HG03108 (cell line): ENCODE measurements around the gene SNX32.
A peak's percentile ranks its signal among the peaks of the same experiment; 100 is the strongest.

Experiments used
- ATAC-seq: cut with Tn5 transposase; IDR thresholded peaks from one replicate; pipeline ENCODE4 v1.9.1; 2021; ENCODE audit warnings: moderate library complexity; ENCODE audit not compliant: unreplicated experiment

The SNX32 gene

GRCh38 chr11:65796726-65797601 lies 36.8 kb upstream of the SNX32 start:
- no peak for ATAC-seq

GRCh38 chr11:65797711-65798110 lies 36.1 kb upstream of the SNX32 start:
- no peak for ATAC-seq

GRCh38 chr11:65798882-65799281 lies 34.9 kb upstream of the SNX32 start:
- ATAC-seq, result no peak

GRCh38 chr11:65801153-65801987 lies 32.4 kb upstream of the SNX32 start:
- no peak for ATAC-seq

GRCh38 chr11:65802841-65803240 lies 30.9 kb upstream of the SNX32 start:
- no peak for ATAC-seq

DNA sequence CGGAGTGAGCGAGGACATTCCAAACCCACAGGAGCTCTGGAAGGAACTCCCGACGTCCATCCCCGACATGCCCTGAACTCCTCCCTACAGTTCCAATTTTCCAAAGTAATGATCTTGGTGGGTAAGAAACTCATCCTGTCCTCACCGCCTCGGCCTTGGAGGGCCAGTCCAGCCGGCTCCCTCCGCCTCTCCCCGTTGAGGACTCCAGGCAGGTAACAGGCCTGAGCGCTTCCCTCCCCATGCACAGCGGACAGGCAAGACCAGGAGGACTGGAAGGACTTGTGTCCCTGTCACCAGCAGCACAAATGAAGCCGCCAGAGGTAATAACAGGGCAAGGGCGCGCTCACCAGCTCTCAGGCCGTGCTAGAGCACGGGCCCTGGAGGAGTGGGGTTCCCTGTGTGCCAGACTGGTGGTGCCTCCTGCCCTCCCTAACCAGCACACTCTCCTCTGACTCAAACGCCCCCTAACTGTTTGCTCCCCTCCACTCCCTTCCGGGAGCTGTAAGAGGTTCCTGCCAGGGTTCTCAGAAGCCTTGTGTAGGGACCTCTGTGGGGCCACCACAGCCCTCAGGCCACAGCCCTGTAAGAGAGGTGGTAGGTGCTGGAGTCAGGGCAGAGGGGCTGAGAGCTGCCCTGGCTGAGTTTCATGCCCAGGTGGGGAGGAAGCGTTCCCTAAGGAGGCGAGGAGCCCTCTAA lies 29.8 kb upstream of the SNX32 start:
- no peak for ATAC-seq

DNA sequence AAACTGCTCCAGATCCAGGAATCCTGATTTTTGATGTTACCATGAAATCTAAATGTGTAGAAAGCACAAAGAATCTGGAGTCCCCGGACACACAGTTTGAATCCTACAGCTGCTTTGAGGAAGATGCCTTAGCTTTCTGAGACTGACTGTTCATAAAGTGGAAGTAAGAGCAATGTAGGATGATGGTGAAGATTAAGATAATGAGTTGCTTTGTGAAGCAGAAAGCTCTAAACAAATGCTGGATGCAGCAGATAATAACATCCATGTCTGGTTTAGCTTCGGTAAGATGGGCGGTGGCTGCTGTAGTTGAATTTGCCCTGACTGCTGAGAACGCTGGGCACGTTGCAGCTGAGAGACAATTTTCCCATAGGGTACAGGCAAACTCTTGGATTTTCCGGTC lies 26.8 kb upstream of the SNX32 start:
- no peak for ATAC-seq

DNA sequence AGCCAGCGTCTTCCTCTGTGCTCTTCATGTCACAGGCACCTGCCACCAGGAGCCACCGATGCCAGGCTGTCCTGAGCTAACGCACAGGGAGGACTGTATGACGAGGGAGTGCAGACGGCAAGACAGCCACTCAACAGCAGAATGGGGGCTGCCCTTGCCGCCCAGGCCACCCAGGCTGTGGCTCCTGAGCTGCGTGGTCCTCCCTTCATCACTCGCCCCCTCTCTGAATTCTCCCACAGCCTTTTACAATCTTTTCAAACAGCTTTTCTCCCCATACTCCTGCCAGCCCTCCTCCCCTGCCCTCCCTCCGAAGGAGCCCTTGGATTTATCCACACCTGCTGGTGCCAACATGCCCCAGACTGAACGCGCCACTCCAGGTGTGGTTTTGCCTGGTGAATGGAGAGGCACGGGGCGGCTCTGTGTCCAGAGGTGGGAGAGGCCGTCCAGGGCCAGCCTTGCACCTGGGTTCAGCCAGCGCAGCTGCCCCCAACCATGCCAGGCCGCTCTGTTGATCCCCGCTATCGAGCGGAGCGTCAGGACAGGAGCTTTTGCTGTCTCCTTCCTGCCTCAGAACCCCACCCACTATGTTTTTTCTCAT lies 24.9 kb upstream of the SNX32 start:
- ATAC-seq, result no peak

GRCh38 chr11:65809496-65809895 lies 24.3 kb upstream of the SNX32 start:
- ATAC-seq, result no peak

DNA sequence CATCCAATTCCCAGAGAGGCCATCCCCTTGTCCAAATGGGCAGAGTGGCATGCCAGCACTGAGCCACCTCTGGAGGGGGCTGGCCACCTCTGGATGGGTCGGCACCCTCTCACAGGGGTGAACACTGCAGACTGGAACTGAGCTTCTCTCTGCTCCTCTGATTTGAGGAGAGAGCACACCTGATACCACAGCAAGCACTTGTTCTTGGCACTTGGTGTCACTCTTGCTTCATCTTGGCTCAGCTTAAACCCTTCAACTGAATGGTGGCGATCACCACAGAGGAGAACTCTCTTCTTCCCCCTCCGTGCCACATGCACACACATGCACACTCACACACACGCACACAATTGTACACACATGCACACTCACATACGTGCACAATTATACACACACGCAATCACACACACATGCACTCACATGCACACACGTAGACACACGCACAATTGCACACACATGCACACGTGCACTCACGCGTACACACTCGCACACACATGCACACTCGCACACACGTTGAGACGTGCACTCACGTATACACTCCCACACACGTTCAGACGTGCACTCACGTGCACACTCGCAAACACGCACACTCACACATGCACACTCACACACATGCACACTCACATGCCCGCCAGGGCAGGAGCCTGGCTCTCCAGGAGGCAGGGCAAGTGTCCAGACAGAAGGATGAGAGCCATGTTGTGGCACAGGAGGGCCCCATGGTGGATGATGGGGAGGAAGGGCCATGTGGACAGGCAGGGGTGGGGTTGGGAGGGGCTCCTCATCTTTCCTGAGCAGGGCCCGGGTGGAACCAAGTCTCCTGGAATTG lies 23.5 kb upstream of the SNX32 start:
- no peak for ATAC-seq

DNA sequence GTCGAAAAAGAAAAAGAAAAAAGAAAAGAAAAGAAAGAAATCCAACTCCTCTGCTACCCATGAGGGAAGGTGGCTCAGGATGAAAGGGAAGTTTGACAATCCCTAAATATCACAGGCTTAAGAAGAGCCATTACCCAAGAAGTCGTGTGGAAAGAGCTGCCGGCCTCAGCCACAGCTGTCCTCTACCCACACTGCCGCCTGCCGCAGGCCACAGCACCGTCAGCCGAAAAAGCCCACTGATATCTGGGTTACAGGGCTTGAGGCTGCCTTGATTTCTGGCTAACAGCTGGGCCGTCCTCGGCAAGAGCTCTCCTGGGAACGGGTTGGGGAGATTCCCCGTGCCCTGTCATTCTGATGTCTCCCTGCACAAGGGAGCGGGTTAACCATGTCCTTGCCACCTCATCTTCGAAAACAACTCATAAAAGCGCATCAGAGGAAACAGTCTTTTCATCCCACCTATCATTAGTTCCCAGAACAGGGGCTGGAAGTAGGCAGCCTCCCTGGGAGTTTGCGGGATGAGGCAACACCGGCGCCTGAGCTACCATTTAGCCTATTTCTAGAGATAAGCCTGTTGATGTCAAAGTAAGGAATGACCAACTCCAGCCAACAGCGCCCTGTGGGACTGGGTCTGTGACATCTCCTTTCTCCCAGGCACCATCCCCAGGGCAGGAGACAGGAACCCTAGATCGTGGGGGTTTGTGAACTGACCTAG lies 21.8 kb upstream of the SNX32 start:
- ATAC-seq, result no peak

GRCh38 chr11:65814131-65814985 lies 19.4 kb upstream of the SNX32 start:
- no peak for ATAC-seq

DNA sequence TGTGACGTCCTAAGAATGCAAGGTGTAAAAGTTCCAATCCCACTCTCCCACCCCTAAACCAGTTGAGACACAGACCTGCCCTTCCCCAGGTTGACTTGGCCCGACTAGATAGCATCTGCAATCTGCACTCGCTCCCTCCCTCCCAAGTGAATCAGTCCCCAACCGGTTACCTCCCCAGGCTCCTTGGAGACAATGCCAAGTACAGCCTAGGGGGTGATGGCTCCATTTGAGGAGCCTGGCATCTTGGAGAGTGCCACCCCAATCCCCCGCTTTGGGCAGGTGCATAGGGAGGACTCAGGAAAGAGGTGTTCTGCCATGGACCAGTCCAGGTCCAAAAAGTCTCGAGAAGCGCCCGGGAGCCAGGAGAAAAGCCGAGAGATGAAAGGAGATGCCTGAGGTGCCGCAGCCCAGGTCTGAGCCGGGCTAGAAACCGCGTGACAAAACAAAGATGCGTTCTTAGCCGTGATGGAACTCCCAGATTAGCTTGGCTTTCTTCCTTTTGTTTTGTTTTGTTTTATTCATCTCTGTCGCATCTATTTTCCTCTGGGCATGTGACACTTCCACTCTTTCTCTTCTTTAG lies 18.7 kb upstream of the SNX32 start:
- no peak for ATAC-seq

DNA sequence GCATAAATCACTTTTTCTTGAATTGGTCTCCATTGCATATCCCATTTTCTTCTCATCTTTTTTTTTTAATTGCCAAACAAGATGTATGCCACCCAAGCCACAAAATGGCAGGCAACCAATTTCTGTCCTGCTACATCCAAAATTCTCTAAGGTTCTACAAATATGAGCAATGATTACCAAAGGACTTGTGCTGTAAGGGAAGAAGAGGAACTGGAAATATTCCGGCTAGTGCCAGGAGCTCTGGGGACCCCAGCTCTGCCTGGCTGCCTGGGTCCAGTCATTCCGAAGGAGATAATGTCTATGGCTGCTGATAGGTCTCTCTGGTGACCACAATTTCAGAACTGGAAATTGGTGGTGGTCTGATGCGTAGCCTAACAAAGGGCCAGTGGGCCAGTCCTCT lies 17.1 kb upstream of the SNX32 start:
- no peak for ATAC-seq

DNA sequence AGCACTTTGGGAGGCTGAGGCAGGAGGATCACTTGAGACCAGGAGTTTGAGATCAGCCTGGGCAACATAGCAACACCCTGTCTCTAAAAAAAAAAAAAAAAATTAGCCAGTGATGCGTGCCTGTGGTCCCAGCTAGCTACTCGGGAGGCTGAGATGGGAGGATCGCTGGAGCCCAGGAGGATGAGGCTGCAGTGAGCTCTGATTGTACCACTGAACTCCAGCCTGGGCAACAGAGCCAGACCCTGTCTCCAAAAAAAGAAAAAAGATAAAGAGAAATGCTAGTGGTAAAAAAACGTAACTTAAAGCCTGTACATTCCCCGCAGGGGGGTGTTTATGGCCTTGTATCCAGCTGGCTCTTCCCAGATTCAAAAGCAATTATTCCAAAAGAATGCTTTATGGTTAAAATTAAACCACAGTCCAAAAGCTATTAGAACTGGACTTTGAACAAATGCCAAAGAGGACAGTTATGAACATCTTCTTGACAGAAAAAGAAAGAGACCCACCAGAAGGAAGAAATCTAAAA lies 16.4 kb upstream of the SNX32 start:
- no peak for ATAC-seq

DNA sequence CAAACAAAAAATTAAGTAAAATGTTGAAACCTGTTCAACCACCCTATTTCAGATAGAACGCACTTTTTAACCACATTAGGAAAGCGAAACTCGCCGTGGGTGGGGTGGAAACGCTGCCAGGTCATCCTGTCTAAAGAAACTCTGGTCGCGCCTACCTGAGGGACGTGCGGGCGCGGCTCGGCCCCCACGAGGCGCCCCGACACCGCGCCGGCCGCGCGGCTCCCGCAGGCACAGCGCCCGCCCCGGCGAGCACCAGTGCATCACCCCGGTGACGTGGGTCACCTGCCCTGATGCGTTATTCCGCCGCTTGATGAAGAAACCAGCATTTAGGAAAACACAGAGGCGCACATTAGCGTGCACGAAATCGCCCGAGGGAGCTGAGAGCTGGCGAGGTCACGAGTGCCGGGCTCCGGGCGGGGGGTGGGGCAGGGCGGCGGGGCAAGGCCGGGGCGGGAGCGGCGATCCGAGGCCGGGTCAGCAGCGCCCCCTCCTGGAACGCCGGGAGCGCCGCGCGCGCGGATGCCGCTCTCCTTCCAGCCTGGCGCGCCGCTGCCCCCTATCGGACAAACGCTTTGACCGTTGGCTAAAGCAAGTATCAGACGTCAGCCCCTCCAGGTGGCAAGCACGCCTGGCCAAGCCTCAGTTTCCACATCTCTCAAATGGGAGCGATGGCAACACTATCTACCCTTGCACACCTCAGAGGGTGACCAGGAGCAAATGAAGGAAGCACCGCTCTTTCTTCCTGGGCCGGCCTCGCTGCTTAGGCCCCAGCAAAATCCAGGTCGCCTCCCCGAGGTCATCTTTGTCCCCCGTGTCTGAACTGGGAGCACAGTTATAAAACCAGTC lies 15.7 kb upstream of the SNX32 start:
- peak; percentile 74 for ATAC-seq

- no peak for ATAC-seq
Observed at GRCh38 chr11:65821107-65821506, 12.7 kb upstream of the SNX32 start.
